Gastroesophageal sphincter (tissue), 4 donors: ENCODE data around the gene CASKIN1. TPM values are rescaled to one million over a fixed set of nuclear protein-coding genes. Genes with fewer than 3 reads are reported as not detected.
"Not testable (repeated sequence)": the region's sequence is repeated elsewhere in the genome, so short reads cannot be mapped to it uniquely, and the experiment has no call there.

Source experiments
- ATAC-seq: fragments of 150-250 bp; one replicate; pipeline ENCODE4 v1.9.1; 2016; ENCODE audit warnings: mild to moderate bottlenecking, moderate library complexity
- H3K27ac ChIP-seq, 4 donors: fragments of 200-600 bp; sonication (generic) in 3 of 4; 1 replicate in 3 of 4; 2 replicates in 1 of 4; pipeline ENCODE4 v1.5.1; 2016 to 2019
- H3K27me3 ChIP-seq: fragments of 200-600 bp; sonication (generic); one replicate; pipeline ENCODE4 v1.5.1; 2019
- H3K36me3 ChIP-seq, 2 donors: fragments of 200-600 bp; sonication (generic); one replicate each; pipeline ENCODE4 v1.5.1; 2019; ENCODE audit warnings: control low read depth in 1 of 2
- H3K4me1 ChIP-seq, 3 donors: fragments of 200-600 bp; sonication (generic); 1 replicate in 2 of 3; 2 replicates in 1 of 3; pipeline ENCODE4 v1.5.1; 2016 to 2019; ENCODE audit warnings: control low read depth in 2 of 3
- H3K4me3 ChIP-seq, 2 donors: fragments of 200-600 bp; sonication (generic); one replicate each; pipeline ENCODE4 v1.5.1; 2019; ENCODE audit warnings: mild to moderate bottlenecking in 1 of 2, moderate library complexity in 1 of 2
- H3K9me3 ChIP-seq, 3 donors: fragments of 200-600 bp; sonication (generic); one replicate each; pipeline ENCODE4 v1.5.1; 2017 to 2019; ENCODE audit warnings: control low read depth in 2 of 3
- EP300 ChIP-seq: sonication (generic); formaldehyde crosslinking; IDR thresholded peaks from one replicate; pipeline ENCODE4 v1.6.1; 2017; ENCODE audit warnings: antibody characterized with exemption, mild to moderate bottlenecking
- POLR2A ChIP-seq, 2 donors: fragments of 450-650 bp; IDR thresholded peaks; one replicate each; pipeline ENCODE4 v1.6.1; 2017; ENCODE audit warnings: antibody characterized with exemption in 2 of 2, mild to moderate bottlenecking in 2 of 2, moderate library complexity in 1 of 2
- POLR2AphosphoS5 ChIP-seq: sonication (generic); formaldehyde crosslinking; IDR thresholded peaks from one replicate; pipeline ENCODE4 v1.6.1; 2017; ENCODE audit warnings: antibody characterized with exemption
- WGBS, 2 donors: methylation state at CpG; one replicate each; pipeline ENCODE4 v1.1.5; 2018; ENCODE audit warnings: low coverage in 1 of 2; 5-methylcytosine and 5-hydroxymethylcytosine counted together
- total RNA-seq, 4 donors: library from RNA; depleted of rRNA; stranded (reverse); fragments of >200 nt; gene quantifications; one replicate each; pipeline ENCODE4 v1.1.0, GENCODE V29; 2016
- TF ChIP-seq, protein P1 (sequence below), 4 experiments: fragments of 200-600 bp in 2 of 4; fragments of 450-650 bp in 2 of 4; sonication (generic) in 1 of 4; IDR thresholded peaks; one replicate each; pipeline ENCODE4 v1.5.1; 2017 to 2019; ENCODE audit warnings: antibody characterized with exemption in 4 of 4, mild to moderate bottlenecking in 2 of 4, moderate library complexity in 2 of 4

Gene CASKIN1
- total RNA-seq, 4 donors from 2014 or later = 0.27 to 0.35 TPM; not detected in 2

DNA sequence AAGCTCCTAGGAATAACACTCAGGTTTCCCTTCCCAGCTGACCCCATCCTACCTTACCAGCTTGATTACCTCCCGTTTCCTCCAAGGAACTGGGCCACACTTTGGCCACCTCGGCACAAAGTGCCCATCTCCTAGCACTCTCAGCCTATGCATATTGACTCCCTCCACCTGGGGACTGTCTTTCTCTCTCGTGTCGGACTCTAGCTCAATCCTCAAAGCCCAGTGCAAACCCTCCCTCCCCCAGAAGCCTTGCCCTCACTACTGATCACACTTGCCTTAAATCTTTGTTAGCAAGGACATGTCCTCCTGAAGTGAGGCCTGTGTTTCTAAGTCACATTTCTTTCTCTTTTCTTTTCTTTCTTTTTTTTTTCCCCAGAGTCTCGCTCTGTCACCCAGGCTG lies 50.6 kb downstream of the CASKIN1 start:
- WGBS, 2 donors = 78 to 89% methylated on average over 4 of the region's 5 CpGs
- Histone ChIP-seq H3K4me3 (no peak overlapping the region), H3K27ac (no peak overlapping the region), H3K27me3 (no peaks in the 10 kb centered on the region), H3K4me1 (peaks cover 5 to 36% (median 19%) of the 10 kb centered on the region in 3 donors), H3K9me3 (no peaks in the 10 kb centered on the region), H3K36me3 (no peaks in the 10 kb centered on the region)
- ATAC-seq = no peak
- no peak for TF ChIP-seq POLR2A (IDR thresholded peaks at IDR 0.05)
- no peak for TF ChIP-seq EP300
- no peak for TF ChIP-seq POLR2AphosphoS5
- TF ChIP-seq, protein P1, sequence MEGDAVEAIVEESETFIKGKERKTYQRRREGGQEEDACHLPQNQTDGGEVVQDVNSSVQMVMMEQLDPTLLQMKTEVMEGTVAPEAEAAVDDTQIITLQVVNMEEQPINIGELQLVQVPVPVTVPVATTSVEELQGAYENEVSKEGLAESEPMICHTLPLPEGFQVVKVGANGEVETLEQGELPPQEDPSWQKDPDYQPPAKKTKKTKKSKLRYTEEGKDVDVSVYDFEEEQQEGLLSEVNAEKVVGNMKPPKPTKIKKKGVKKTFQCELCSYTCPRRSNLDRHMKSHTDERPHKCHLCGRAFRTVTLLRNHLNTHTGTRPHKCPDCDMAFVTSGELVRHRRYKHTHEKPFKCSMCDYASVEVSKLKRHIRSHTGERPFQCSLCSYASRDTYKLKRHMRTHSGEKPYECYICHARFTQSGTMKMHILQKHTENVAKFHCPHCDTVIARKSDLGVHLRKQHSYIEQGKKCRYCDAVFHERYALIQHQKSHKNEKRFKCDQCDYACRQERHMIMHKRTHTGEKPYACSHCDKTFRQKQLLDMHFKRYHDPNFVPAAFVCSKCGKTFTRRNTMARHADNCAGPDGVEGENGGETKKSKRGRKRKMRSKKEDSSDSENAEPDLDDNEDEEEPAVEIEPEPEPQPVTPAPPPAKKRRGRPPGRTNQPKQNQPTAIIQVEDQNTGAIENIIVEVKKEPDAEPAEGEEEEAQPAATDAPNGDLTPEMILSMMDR (IDR thresholded peaks at IDR 0.05) = no peak

DNA sequence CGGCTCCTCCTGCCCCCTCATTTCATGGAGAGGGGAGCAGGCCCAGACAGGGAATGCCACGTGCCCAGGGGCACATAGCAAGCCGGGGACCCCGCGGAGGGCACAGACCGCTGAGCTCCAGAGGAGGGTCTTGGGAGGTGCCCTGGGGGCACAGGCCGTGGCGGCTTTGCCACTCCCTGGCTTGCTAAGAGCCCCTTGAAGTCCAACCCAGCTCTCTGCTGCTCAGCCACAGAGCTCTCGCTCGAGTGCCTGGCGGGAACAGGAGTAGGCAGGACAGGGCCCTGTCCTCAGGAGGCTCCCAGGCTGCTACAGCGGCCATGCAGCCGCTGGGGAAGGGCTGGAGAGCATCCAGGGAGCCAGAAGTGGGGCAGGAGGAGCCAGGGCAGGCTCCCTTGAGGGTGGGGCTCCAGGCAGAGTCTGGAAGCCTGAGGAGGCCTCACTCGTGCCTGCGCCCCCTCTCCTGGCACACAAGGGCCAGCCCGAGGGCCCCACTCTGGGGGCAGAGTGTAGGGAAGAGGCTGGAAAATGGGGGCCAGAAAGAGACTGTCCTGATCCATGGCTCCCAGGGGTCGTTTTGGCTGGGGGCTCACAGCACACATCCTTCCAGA lies 52.4 kb downstream of the CASKIN1 start:
- TF ChIP-seq POLR2A (IDR thresholded peaks at IDR 0.05) (no peak), POLR2AphosphoS5 (no peak), EP300 (no peak)
- TF ChIP-seq, protein P1 (IDR thresholded peaks at IDR 0.05) = no peak
- Histone ChIP-seq H3K4me1 (peaks cover 4 to 27% (median 10%) of the 10 kb centered on the region in 3 donors), H3K9me3 (no peaks in the 10 kb centered on the region), H3K36me3 (no peaks in the 10 kb centered on the region), H3K27me3 (no peaks in the 10 kb centered on the region), H3K4me3 (no peak overlapping the region), H3K27ac (no peak overlapping the region)
- no peak for ATAC-seq
- no CpG with 5 or more reads among the region's 17 CpGs for WGBS, 2 donors

DNA sequence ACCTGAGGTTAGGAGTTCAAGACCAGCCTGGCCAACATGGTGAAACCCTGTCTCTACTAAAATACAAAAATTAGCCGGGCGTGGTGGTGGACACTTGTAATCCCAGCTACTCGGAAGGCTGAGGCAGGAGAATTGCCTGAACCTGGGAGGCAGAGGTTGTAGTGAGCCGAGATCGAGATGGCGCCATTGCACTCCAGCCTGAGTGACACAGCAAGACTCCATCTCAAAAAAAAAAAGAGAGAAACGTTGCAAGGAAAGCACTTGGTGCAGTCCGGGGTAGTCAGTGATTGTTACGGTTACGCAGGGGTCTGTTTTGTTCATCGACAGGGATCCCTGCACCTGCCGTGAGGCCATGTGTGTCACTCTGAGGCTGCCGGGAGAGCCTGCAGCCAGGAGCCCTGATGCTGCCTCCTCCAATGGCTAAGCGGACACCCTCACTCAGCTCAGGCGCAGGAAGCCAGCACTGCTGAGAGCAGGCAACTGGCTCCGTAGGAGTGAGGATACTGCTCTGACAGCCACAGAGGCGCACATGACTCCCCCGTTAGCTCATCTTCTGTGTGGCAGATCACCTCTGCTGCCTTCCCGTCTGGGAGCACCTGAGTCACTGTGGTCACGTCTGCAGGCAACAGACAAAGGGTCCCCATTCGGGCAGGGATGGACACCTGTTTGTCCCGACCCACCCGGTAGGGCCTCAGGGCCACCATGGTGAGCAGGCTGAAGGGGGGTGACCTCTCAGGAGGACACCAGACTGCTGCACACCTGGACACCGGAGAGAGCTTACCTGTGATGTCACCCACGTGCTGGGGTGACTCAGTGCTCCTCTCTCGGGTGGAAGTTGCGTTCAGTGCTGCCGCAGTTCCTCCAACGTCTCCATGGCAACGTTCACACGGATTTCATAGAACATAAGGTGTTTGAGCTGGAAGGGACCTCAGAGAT lies 53.2 kb downstream of the CASKIN1 start:
- H3K27ac ChIP-seq = no peak overlapping the region
- H3K27me3 ChIP-seq = no peaks in the 10 kb centered on the region
- no peaks in the 10 kb centered on the region for H3K36me3 ChIP-seq
- no peaks in the 10 kb centered on the region for H3K9me3 ChIP-seq
- no peak overlapping the region for H3K4me3 ChIP-seq
- ATAC-seq = no peak
- WGBS, 2 donors = 56 to 75% methylated on average over 10 to 19 of the region's 31 CpGs
- no peak for TF ChIP-seq POLR2AphosphoS5
- no peak for TF ChIP-seq POLR2A (IDR thresholded peaks at IDR 0.05)
- no peak for TF ChIP-seq EP300
- TF ChIP-seq, protein P1 (IDR thresholded peaks at IDR 0.05) = no peak
- peaks cover 0 to 20% (median 5%) of the 10 kb centered on the region in 3 donors for H3K4me1 ChIP-seq

DNA sequence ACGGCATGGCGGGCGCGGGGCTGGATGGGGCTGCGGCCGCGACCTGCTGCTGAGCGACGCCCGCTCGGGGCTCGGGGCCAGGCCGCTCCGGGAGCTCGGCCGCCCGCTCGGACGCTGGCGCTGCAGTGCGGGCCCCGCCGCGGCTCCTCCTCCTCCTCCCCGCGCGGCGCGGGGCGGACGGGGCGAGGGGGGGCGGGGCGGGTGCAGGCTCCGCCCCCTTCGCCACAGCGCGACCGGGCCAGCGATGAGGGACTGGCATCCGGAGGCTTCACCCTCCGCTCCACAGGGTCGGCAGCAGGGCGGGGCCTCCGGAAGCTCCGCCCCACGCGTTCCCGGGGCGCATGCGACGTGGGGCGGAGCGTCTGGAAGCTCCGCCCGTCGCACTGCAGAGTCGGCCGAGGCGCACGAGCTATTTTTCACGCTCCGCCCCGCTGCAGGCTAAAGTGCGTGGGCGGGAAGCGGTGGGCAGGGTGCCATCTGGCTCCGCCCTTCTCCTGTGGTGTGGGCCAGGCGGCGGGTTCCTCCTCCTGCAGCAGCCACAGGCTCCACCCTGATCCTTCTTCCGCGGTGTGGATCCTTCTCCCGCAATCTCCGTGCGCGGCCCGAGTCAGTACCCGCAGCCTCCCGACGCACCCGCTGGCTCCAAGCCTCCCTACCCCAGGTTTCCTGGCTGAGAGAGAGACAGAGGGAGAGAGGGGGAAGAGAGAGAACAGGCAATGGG lies 60.5 kb downstream of the CASKIN1 start, which contains the start of gene PKD1:
Gene PKD1 (minus strand): TSS at position 129 of the 721 bp plus-strand sequence. CDS start 209 bp downstream, outside the sequence.
- peak within 1 kb of the TSS; percentile 83 to 90 (median 88) for H3K27ac ChIP-seq
- TF ChIP-seq POLR2AphosphoS5 (peak; percentile 80), POLR2A (IDR thresholded peaks at IDR 0.05) (peak; percentile 46 to 73)
- not testable (repeated sequence) for H3K9me3 ChIP-seq, H3K36me3 ChIP-seq, H3K27me3 ChIP-seq
- H3K4me1 ChIP-seq = peaks cover 0 to 42% (median 4%) of the 10 kb centered on the region in 3 donors
- H3K4me3 ChIP-seq = peak within 1 kb of the TSS; percentile 62 to 82
- WGBS, 2 donors = 0% methylated on average over 5 of the region's 81 CpGs; no CpG with 5 or more reads in 1 of the 2 donors
- peak; percentile 89 for ATAC-seq

DNA sequence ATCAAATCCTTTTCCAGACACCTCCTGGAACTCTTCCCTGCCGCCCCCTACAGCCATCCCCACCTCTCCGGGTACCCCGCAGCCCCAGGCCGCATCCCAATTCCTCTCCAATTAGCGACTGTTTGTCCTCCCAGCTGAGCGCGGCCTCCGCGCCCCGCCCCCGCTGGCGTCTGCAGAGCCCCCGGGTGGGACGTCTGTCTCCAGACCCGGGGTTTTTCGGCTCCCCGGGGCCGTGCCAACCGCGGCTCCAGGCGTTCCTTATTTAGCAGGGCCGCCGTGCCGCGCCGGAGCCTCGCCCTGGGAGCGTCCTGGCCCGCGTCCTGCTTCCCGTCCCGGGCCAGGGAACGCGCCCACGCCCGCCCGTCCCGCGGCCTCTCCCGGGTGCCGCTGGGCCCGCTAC lies 61.3 kb downstream of the CASKIN1 start:
- WGBS, 2 donors = 0% methylated on average over 5 of the region's 42 CpGs; no CpG with 5 or more reads in 1 of the 2 donors
- Histone ChIP-seq H3K4me1 (peaks cover 0 to 42% (median 10%) of the 10 kb centered on the region in 3 donors), H3K27ac (peak overlapping the region; percentile 83 to 90 (median 88)), H3K4me3 (peak overlapping the region; percentile 62 to 82)
- not testable (repeated sequence) for H3K36me3 ChIP-seq, H3K27me3 ChIP-seq, ATAC-seq, H3K9me3 ChIP-seq

DNA sequence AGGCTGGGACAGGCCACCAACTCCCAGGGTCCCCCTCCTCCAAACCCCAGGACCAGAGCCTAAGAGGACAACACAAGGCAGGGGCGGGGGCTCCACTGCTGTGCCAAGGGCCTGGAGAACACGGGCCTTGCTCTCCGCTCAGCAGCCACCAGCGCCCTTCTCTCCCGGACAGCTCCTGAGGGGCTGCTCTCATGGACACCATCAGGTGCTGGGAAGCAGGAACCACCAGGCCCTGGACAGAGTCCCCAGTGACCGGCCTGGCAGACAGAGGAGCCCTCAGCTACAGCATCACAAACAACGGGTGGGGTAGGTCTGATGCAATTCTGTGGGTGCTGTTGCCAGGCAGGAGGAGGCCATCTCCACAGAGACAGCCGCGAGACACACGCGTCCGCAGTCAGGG lies 62.6 kb downstream of the CASKIN1 start:
- peak overlapping the region; percentile 35 to 47 for H3K4me3 ChIP-seq
- not testable (repeated sequence) for H3K36me3 ChIP-seq, H3K27me3 ChIP-seq, H3K9me3 ChIP-seq, ATAC-seq
- peak overlapping the region; percentile 80 to 90 (median 84) for H3K27ac ChIP-seq
- H3K4me1 ChIP-seq = peaks cover 0 to 53% (median 14%) of the 10 kb centered on the region in 3 donors
- WGBS, 2 donors = no CpG with 5 or more reads among the region's 12 CpGs

DNA sequence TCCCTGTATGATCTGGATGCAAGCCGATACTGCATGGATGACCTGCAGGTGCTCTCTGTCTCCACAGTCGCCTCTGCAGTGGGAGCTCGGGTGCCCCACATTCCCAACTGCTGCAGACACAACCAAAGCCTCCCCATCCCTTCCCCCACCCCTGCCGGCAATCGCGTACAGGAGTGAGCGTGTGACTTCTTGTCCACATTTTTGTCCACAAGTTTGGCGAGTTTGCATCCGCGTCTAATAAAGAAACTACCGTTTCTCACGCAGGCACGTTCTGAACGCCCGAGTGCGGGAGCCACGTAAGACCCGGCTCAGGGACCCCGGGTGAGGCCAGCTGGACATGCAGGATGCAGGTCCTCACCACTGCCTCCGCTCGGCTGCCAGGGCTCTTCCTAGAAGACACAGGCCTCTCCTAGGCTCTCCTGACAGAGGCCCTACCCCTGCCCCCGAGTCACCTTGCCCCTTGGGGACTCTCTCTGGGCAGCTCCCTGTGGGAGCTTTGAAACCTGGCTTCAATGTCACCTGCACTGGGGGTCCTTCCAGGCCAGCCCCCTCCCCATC lies 66.4 kb downstream of the CASKIN1 start:
- H3K9me3 ChIP-seq, H3K36me3 ChIP-seq, ATAC-seq, H3K27me3 ChIP-seq: not testable (repeated sequence)
- Histone ChIP-seq H3K27ac (peak overlapping the region in 3 of 4 donors; percentile 74 to 79 (median 75)), H3K4me1 (peaks cover 0 to 79% (median 39%) of the 10 kb centered on the region in 3 donors), H3K4me3 (peak overlapping the region in 1 of 2 donors; percentile 6)
- 27 to 47% methylated on average over 3 to 14 of the region's 22 CpGs for WGBS, 2 donors

DNA sequence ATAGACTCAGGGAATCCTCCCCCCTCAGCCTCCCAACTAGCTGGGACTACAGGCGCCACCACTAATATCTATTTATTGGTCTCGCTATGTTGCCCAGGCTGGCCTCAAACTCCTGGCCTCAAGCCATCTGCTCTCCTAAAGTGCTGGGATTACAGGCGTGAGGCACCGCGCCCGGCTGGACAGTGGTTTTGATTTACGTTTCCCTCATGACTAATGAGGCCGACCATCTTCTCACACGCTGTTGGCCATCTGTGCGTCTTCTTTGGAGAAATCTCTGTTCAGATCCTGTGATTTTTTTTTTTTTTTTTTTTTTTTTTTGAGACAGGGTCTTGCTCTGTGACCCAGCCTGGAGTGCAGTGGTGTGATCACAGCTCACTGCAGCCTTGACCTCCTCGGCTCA lies 67.2 kb downstream of the CASKIN1 start:
- ATAC-seq = not testable (repeated sequence)
- H3K27ac ChIP-seq = peak overlapping the region in 3 of 4 donors; percentile 75 to 82 (median 79)

More for the DNA sequence above, 67.2 kb downstream of the CASKIN1 start:
- H3K4me3 ChIP-seq, H3K9me3 ChIP-seq, H3K36me3 ChIP-seq, H3K27me3 ChIP-seq: not testable (repeated sequence)
- WGBS, 2 donors = 20 to 48% methylated on average over 1 to 8 of the region's 11 CpGs
- H3K4me1 ChIP-seq = peaks cover 0 to 87% (median 44%) of the 10 kb centered on the region in 3 donors
